Skeletal muscle tissue (tissue), 4 donors: ENCODE results near the gene FGD2. TPM values are rescaled to one million over a fixed set of nuclear protein-coding genes. Genes with fewer than 3 reads are reported as not detected.
"Not testable (repeated sequence)": the region's sequence is repeated elsewhere in the genome, so short reads cannot be mapped to it uniquely, and the experiment has no call there.

Source experiments
- H3K27ac ChIP-seq: one replicate; pipeline ENCODE4 v1.7.0; 2013; ENCODE audit warnings: mild to moderate bottlenecking, low read depth, low read length, inconsistent platforms
- H3K27me3 ChIP-seq, 3 donors: one replicate each; pipeline ENCODE4 v1.7.0; 2013; ENCODE audit warnings: low read length in 3 of 3; ENCODE audit not compliant: control insufficient read depth in 3 of 3, insufficient read depth in 3 of 3
- H3K36me3 ChIP-seq, 3 donors: one replicate each; pipeline ENCODE4 v1.7.0; 2013; ENCODE audit warnings: low read length in 3 of 3; ENCODE audit not compliant: control insufficient read depth in 3 of 3, insufficient read depth in 3 of 3
- H3K4me1 ChIP-seq, 3 donors: one replicate each; pipeline ENCODE4 v1.7.0; 2013; ENCODE audit warnings: low read length in 3 of 3, mild to moderate bottlenecking in 3 of 3; ENCODE audit not compliant: control insufficient read depth in 3 of 3, insufficient read depth in 3 of 3
- H3K4me3 ChIP-seq, 3 donors: one replicate each; pipeline ENCODE4 v1.7.0; 2013; ENCODE audit warnings: low read length in 3 of 3
- H3K9ac ChIP-seq, 3 donors: one replicate each; pipeline ENCODE4 v1.7.0; 2013; ENCODE audit warnings: low read length in 3 of 3, mild to moderate bottlenecking in 3 of 3, moderate library complexity in 2 of 3, low read depth in 1 of 3
- H3K9me3 ChIP-seq, 3 donors: one replicate each; pipeline ENCODE4 v1.7.0; 2013; ENCODE audit warnings: low read length in 3 of 3; ENCODE audit not compliant: control insufficient read depth in 3 of 3
- total RNA-seq: library from RNA; depleted of rRNA; stranded (reverse); fragments of >200 nt; gene quantifications from one replicate; pipeline ENCODE4 v1.2.3, GENCODE V29; 2014
- donor health status: Osteomylitis.

Gene FGD2
- total RNA-seq, 1 donor from 2014 or later, result 7.3 TPM

GRCh38 chr6:37038292-37039198 lies 33.1 kb downstream of the FGD2 start:
- no peak overlapping the region for H3K4me3 ChIP-seq
- peak overlapping the region; percentile 51 for H3K27ac ChIP-seq

GRCh38 chr6:37039958-37040357 lies 34.5 kb downstream of the FGD2 start:
- Histone ChIP-seq H3K9me3 (no peaks in the 10 kb centered on the region), H3K27ac (no peak overlapping the region), H3K27me3 (no peaks in the 10 kb centered on the region), H3K36me3 (no peaks in the 10 kb centered on the region), H3K9ac (no peak overlapping the region), H3K4me1 (peaks cover 0 to 7% (median 6%) of the 10 kb centered on the region in 3 donors), H3K4me3 (no peak overlapping the region)

More at GRCh38 chr6:37038292-37039198, 33.1 kb downstream of the FGD2 start:
- Histone ChIP-seq H3K36me3 (no peaks in the 10 kb centered on the region), H3K9me3 (no peaks in the 10 kb centered on the region), H3K4me1 (peaks cover 0 to 7% (median 6%) of the 10 kb centered on the region in 3 donors), H3K9ac (peak overlapping the region in 1 of 3 donors; percentile 40), H3K27me3 (no peaks in the 10 kb centered on the region)

- Histone ChIP-seq H3K9ac (no peak overlapping the region), H3K27me3 (no peaks in the 10 kb centered on the region), H3K9me3 (no peaks in the 10 kb centered on the region), H3K27ac (no peak overlapping the region), H3K4me3 (no peak overlapping the region), H3K36me3 (no peaks in the 10 kb centered on the region), H3K4me1 (peaks cover 0 to 7% (median 6%) of the 10 kb centered on the region in 3 donors)
These were observed 36.1 kb downstream of the FGD2 start for GRCh38 chr6:37041521-37041920.

- H3K9me3 ChIP-seq, result no peaks in the 10 kb centered on the region
- H3K27me3 ChIP-seq, result no peaks in the 10 kb centered on the region
- H3K4me1 ChIP-seq, result peaks cover 0 to 7% (median 6%) of the 10 kb centered on the region in 3 donors
- no peak overlapping the region for H3K4me3 ChIP-seq
- no peak overlapping the region for H3K27ac ChIP-seq
- no peaks in the 10 kb centered on the region for H3K36me3 ChIP-seq
- H3K9ac ChIP-seq, result no peak overlapping the region
These were observed 36.7 kb downstream of the FGD2 start for GRCh38 chr6:37042150-37042549.

GRCh38 chr6:37043091-37043490 lies 37.6 kb downstream of the FGD2 start:
- H3K9me3 ChIP-seq, H3K36me3 ChIP-seq, H3K4me3 ChIP-seq, H3K4me1 ChIP-seq, H3K27me3 ChIP-seq, H3K27ac ChIP-seq, H3K9ac ChIP-seq: not testable (repeated sequence)

- H3K27ac ChIP-seq, result no peak overlapping the region
- peaks cover 17 to 24% (median 20%) of the 10 kb centered on the region in 3 donors for H3K4me1 ChIP-seq
- H3K4me3 ChIP-seq, result no peak overlapping the region
- H3K27me3 ChIP-seq, result no peaks in the 10 kb centered on the region
- H3K9me3 ChIP-seq, result no peaks in the 10 kb centered on the region
- no peak overlapping the region for H3K9ac ChIP-seq
- no peaks in the 10 kb centered on the region for H3K36me3 ChIP-seq
These were observed 41.9 kb downstream of the FGD2 start for GRCh38 chr6:37047346-37047688.

- H3K4me1 ChIP-seq, result peaks cover 17 to 24% (median 20%) of the 10 kb centered on the region in 3 donors
- H3K4me3 ChIP-seq, result no peak overlapping the region
- no peaks in the 10 kb centered on the region for H3K27me3 ChIP-seq
- H3K27ac ChIP-seq, result no peak overlapping the region
- H3K9ac ChIP-seq, result no peak overlapping the region
- no peaks in the 10 kb centered on the region for H3K9me3 ChIP-seq
- H3K36me3 ChIP-seq, result no peaks in the 10 kb centered on the region
These were observed 42.4 kb downstream of the FGD2 start for GRCh38 chr6:37047689-37048402.

- Histone ChIP-seq H3K4me3 (no peak overlapping the region), H3K9me3 (no peaks in the 10 kb centered on the region), H3K9ac (no peak overlapping the region), H3K27ac (no peak overlapping the region), H3K4me1 (peaks cover 17 to 24% (median 20%) of the 10 kb centered on the region in 3 donors), H3K36me3 (no peaks in the 10 kb centered on the region), H3K27me3 (no peaks in the 10 kb centered on the region)
These were observed 43.0 kb downstream of the FGD2 start for GRCh38 chr6:37048403-37048850.

- Histone ChIP-seq H3K27ac (peak overlapping the region; percentile 64), H3K27me3 (no peaks in the 10 kb centered on the region), H3K36me3 (no peaks in the 10 kb centered on the region), H3K4me1 (peaks cover 17 to 24% (median 20%) of the 10 kb centered on the region in 3 donors), H3K9me3 (no peaks in the 10 kb centered on the region), H3K4me3 (no peak overlapping the region), H3K9ac (no peak overlapping the region)
These were observed 43.6 kb downstream of the FGD2 start for GRCh38 chr6:37048851-37049757.
